ENCODE data around the gene NUDT11.

GRCh38 chrX:51476930-51477329, 19.5 kb downstream of the NUDT11 start:
- TF ChIP-seq CTCF (conservative IDR thresholded peaks at IDR 0.05 in 1 of 2, IDR thresholded peaks at IDR 0.05 in 1 of 2; ENCODE audit: low read depth in 1 of 2, low read length in 2 of 2) (no peak), EZH2 (IDR thresholded peaks at IDR 0.05; ENCODE audit: low read length, missing control alignments) (no peak)
